Smooth muscle cell (in vitro differentiated cells): ENCODE measurements around the gene TTYH1. TPM values are rescaled to one million over a fixed set of nuclear protein-coding genes. Genes with fewer than 3 reads are reported as not detected.

Source experiments
- DNase-seq: peaks from one replicate; lab custom pipeline; 2025; ENCODE audit not compliant: unreplicated experiment; lab: John Stamatoyannopoulos, UW
- H2AFZ ChIP-seq: fragments of 200-600 bp; sonication (generic); 2 replicates; pipeline ENCODE4 v1.6.0; 2016; ENCODE audit warnings: antibody characterized with exemption, low read depth, mild to moderate bottlenecking
- H3F3A ChIP-seq: fragments of 200-600 bp; sonication (generic); 2 replicates; pipeline ENCODE4 v1.6.0; 2017; ENCODE audit warnings: antibody characterized with exemption, low read depth
- H3K27ac ChIP-seq: fragments of 200-600 bp; sonication (generic); 2 replicates; pipeline ENCODE4 v1.5.1; 2016; ENCODE audit warnings: low read depth, mild to moderate bottlenecking
- H3K27me3 ChIP-seq: fragments of 200-600 bp; sonication (generic); 2 replicates; pipeline ENCODE4 v1.6.1; 2016; ENCODE audit warnings: low read depth, mild to moderate bottlenecking
- H3K36me3 ChIP-seq: fragments of 200-600 bp; sonication (generic); 2 replicates; pipeline ENCODE4 v1.5.1; 2016; ENCODE audit warnings: low read depth
- H3K4me1 ChIP-seq: fragments of 200-600 bp; sonication (generic); 2 replicates; pipeline ENCODE4 v1.5.1; 2016; ENCODE audit warnings: low read depth
- H3K4me2 ChIP-seq: fragments of 200-600 bp; sonication (generic); 2 replicates; pipeline ENCODE4 v1.6.0; 2016; ENCODE audit warnings: mild to moderate bottlenecking
- H3K4me3 ChIP-seq: fragments of 200-600 bp; sonication (generic); 2 replicates; pipeline ENCODE4 v1.5.1; 2016; ENCODE audit warnings: mild to moderate bottlenecking
- H3K79me2 ChIP-seq: fragments of 200-600 bp; sonication (generic); 2 replicates; pipeline ENCODE4 v1.6.0; 2016; ENCODE audit warnings: low read depth, mild to moderate bottlenecking
- H3K9ac ChIP-seq: fragments of 200-600 bp; sonication (generic); 2 replicates; pipeline ENCODE4 v1.6.0; 2016; ENCODE audit warnings: low read depth
- H3K9me3 ChIP-seq: fragments of 200-600 bp; sonication (generic); replicated peaks from 2 replicates; pipeline ENCODE4 v1.5.1; 2016; ENCODE audit warnings: low read depth
- H4K20me1 ChIP-seq: fragments of 200-600 bp; sonication (generic); 2 replicates; pipeline ENCODE4 v1.6.0; 2016; ENCODE audit warnings: low read depth
- WGBS: methylation state at CpG from one replicate; pipeline ENCODE4 v1.1.7; 2016; ENCODE audit warnings: low lambda C conversion rate; 5-methylcytosine and 5-hydroxymethylcytosine counted together
- polyA plus RNA-seq: library from polyadenylated mRNA; unstranded; fragments of >200 nt; fragmentation: Nextera tagmentation; extraction: Ambion mirVana; gene quantifications from 2 replicates; pipeline ENCODE4 v1.2.1, GENCODE V29; 2016
- total RNA-seq: library from RNA; depleted of rRNA; stranded (reverse); fragments of >200 nt; gene quantifications from 2 replicates; pipeline ENCODE4 v1.2.3, GENCODE V29; 2014
- TF ChIP-seq, protein P1 (sequence below): fragments of 200-600 bp; sonication (generic); IDR thresholded peaks from 2 replicates; pipeline ENCODE4 v1.5.1; 2017; ENCODE audit warnings: borderline replicate concordance, mild to moderate bottlenecking, antibody characterized with exemption; ENCODE audit not compliant: insufficient read depth, poor library complexity, severe bottlenecking

TTYH1 gene
- total and polyA plus RNA-seq, 2 experiments from 2014 or later, result 0.40 to 0.65 TPM

DNA sequence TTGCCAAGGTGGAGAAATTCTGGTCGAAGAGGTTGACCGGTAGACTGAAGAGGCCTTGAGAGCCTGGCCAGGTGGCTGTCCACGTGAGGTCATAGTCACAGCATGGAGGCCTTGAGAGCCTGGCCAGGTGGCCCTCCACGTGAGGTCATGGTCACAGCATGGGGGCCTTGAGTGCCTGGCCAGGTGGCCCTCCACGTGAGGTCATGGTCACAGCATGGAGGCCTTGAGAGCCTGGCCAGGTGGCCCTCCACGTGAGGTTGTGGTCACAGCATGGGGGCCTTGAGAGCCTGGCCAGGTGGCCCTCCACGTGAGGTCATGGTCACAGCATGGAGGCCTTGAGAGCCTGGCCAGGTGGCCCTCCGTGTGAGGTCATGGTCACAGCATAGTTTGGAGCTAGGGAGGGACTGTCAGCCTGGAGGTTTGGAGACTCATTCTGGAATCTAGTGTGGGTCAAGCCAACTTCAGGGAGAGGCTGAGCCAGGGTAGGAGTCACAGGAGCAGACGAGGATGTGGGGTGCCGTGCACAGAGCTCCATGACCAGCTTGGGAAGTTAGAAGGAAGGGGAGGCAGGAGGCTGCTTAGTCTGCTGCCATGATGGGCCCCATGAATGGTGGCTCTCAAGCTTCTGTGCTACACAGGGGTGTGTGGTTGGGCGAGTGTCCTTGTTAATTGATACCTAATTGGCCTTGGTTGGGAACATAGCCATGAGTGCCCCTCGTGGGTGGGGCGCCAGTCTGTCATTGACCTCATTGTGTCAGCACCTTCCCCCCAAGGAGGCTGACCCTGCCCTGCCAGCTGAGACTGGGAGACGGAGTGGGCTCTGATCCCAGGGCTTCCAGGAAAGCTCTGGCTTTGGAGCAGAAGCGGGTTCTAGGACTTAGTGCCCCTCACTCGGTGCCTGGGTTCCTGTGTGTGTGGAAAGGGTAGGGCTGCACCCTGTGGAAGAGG is 44.3 kb downstream of the TTYH1 start:
- Histone ChIP-seq H3K4me2 (no peak overlapping the region), H3F3A (peaks cover 29% of the 10 kb centered on the region), H2AFZ (no peak overlapping the region), H3K36me3 (peaks cover 7% of the 10 kb centered on the region), H3K4me1 (no peaks in the 10 kb centered on the region), H3K9ac (no peak overlapping the region), H3K9me3 (no peaks in the 10 kb centered on the region), H3K27ac (peak overlapping the region; percentile 28), H4K20me1 (peaks cover 85% of the 10 kb centered on the region), H3K79me2 (peaks cover 42% of the 10 kb centered on the region), H3K4me3 (no peak overlapping the region), H3K27me3 (no peaks in the 10 kb centered on the region)
- DNase-seq, result no peak
- WGBS, result 92% methylated on average over 16 of the region's 16 CpGs
- TF ChIP-seq, protein P1, sequence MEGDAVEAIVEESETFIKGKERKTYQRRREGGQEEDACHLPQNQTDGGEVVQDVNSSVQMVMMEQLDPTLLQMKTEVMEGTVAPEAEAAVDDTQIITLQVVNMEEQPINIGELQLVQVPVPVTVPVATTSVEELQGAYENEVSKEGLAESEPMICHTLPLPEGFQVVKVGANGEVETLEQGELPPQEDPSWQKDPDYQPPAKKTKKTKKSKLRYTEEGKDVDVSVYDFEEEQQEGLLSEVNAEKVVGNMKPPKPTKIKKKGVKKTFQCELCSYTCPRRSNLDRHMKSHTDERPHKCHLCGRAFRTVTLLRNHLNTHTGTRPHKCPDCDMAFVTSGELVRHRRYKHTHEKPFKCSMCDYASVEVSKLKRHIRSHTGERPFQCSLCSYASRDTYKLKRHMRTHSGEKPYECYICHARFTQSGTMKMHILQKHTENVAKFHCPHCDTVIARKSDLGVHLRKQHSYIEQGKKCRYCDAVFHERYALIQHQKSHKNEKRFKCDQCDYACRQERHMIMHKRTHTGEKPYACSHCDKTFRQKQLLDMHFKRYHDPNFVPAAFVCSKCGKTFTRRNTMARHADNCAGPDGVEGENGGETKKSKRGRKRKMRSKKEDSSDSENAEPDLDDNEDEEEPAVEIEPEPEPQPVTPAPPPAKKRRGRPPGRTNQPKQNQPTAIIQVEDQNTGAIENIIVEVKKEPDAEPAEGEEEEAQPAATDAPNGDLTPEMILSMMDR, result no peak

DNA sequence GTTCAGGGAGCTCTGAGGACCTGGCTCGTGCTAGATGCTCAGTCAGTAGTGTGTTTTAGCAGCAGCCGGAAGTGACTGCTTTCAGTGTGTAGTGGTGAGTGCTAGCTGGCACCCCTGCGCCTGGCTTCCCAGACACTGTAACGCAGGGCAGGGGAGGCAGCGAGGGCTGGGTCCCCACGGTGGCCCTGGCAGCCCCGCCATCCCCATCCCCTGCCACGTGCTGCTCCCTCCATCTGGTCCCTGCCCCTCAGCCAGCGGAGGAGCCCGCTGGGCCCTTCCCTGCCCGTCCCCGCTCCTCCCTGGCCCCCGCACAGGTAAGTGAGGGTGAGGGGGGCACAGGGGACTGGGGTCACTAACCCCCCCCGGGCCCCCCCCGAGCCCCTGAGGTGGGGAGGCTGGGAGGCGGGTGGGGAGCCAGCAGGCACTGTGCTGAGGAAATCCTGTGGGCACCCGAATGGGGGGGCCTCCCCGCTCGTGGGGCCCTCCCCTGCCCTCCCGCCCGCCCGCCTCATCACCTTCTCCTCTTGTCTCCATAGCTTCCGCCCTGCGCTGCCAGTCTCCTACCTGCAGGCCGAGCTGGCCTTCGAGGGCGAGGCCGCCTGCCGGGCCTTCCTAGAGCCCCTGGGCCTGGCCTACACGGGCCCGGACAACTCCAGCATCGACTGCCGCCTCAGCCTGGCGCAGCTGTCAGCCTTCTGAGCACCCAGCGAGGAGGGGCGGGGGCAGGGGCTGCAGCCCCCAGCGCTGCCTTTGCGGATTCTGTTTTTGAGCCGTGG is 45.2 kb downstream of the TTYH1 start:
- Histone ChIP-seq H3K4me1 (no peaks in the 10 kb centered on the region), H4K20me1 (peaks cover 77% of the 10 kb centered on the region), H3K9ac (no peak overlapping the region), H3K27ac (peak overlapping the region; percentile 28), H3K4me3 (no peak overlapping the region), H3F3A (peaks cover 29% of the 10 kb centered on the region), H3K27me3 (no peaks in the 10 kb centered on the region), H3K79me2 (peaks cover 34% of the 10 kb centered on the region), H3K4me2 (no peak overlapping the region), H2AFZ (no peak overlapping the region), H3K9me3 (no peaks in the 10 kb centered on the region), H3K36me3 (peaks cover 7% of the 10 kb centered on the region)
- DNase-seq, result no peak
- TF ChIP-seq, protein P1, result no peak
- WGBS, result 92% methylated on average over 25 of the region's 39 CpGs

- Histone ChIP-seq H3K4me2 (peak overlapping the region; percentile 98), H3K9ac (no peak overlapping the region), H3K79me2 (peaks cover 29% of the 10 kb centered on the region), H3K4me3 (no peak overlapping the region), H3F3A (peaks cover 35% of the 10 kb centered on the region), H3K27ac (peak overlapping the region; percentile 90), H3K9me3 (no peaks in the 10 kb centered on the region), H2AFZ (no peak overlapping the region), H3K4me1 (no peaks in the 10 kb centered on the region), H3K27me3 (no peaks in the 10 kb centered on the region), H4K20me1 (peaks cover 69% of the 10 kb centered on the region), H3K36me3 (peaks cover 7% of the 10 kb centered on the region)
- TF ChIP-seq, protein P1, result no peak
- 97% methylated on average over 27 of the region's 27 CpGs for WGBS
- no peak for DNase-seq
Measured at GRCh38 chr19:54461210-54461609, 45.9 kb downstream of the TTYH1 start.
